Upper lobe of left lung (tissue), 4 donors: Measurements from ENCODE around the gene STK11IP.

ENCODE experiments used
- CTCF ChIP-seq, 6 experiments: fragments of 450-650 bp in 4 of 6; fragments of 200-600 bp in 2 of 6; sonication (generic) in 2 of 6; IDR thresholded peaks; one replicate each; pipeline ENCODE4 v1.5.1; 2016 to 2019; ENCODE audit warnings: antibody characterized with exemption in 6 of 6
- EP300 ChIP-seq, 4 donors: sonication (generic); formaldehyde crosslinking; IDR thresholded peaks; one replicate each; pipeline ENCODE4 v1.5.1; 2017; ENCODE audit warnings: antibody characterized with exemption in 4 of 4, control low read depth in 2 of 4
- POLR2A ChIP-seq, 4 donors: fragments of 450-650 bp; IDR thresholded peaks; one replicate each; pipeline ENCODE4 v1.5.1; 2016 to 2017; ENCODE audit warnings: antibody characterized with exemption in 4 of 4, mild to moderate bottlenecking in 2 of 4
- POLR2AphosphoS5 ChIP-seq, 2 donors: sonication (generic); formaldehyde crosslinking; IDR thresholded peaks; one replicate each; pipeline ENCODE4 v1.5.1; 2017; ENCODE audit warnings: antibody characterized with exemption in 2 of 2

GRCh38 chr2:219622472-219622871 lies 24.8 kb downstream of the STK11IP start:
- TF ChIP-seq CTCF (IDR thresholded peaks at IDR 0.05) (no peak), EP300 (IDR thresholded peaks at IDR 0.05) (no peak), POLR2A (IDR thresholded peaks at IDR 0.05) (no peak), POLR2AphosphoS5 (IDR thresholded peaks at IDR 0.05) (no peak)
